HG03457 (cell line): ENCODE data around the gene SRRM5.
"Not testable (repeated sequence)": the region's sequence is repeated elsewhere in the genome, so short reads cannot be mapped to it uniquely, and the experiment has no call there.

Experiments
- ATAC-seq: cut with Tn5 transposase; IDR thresholded peaks from one replicate; pipeline ENCODE4 v1.9.1; 2021; ENCODE audit warnings: moderate number of reproducible peaks; ENCODE audit not compliant: unreplicated experiment

SRRM5 gene

DNA sequence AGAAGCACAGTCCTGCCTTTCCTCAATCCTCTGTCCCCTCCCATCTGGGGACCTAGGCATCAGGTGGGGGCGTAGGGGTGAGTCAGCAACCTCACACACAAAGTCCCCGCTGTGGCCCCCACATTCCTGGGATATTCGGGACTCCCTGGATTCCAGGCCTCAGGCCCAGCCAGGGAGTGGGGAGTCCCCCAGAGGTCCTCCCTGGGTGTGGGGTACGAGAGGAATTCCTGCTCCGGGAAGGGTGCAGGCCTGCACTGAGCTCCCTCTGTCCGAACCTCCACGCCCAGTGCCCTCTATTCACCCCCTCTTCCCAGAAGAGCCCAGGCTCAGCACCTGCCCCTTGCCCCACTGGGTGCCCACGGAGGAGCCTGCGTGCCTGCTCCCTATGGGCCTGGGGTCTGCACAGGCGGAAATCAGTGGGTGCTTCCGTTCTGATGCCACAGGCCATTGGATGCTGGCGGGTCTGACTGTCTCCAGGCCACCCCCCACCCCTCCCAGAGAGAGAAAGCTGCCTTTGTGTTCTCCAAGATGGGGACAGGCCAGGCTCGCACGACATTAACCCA, 24.3 kb downstream of the SRRM5 start:
- ATAC-seq = no peak

DNA sequence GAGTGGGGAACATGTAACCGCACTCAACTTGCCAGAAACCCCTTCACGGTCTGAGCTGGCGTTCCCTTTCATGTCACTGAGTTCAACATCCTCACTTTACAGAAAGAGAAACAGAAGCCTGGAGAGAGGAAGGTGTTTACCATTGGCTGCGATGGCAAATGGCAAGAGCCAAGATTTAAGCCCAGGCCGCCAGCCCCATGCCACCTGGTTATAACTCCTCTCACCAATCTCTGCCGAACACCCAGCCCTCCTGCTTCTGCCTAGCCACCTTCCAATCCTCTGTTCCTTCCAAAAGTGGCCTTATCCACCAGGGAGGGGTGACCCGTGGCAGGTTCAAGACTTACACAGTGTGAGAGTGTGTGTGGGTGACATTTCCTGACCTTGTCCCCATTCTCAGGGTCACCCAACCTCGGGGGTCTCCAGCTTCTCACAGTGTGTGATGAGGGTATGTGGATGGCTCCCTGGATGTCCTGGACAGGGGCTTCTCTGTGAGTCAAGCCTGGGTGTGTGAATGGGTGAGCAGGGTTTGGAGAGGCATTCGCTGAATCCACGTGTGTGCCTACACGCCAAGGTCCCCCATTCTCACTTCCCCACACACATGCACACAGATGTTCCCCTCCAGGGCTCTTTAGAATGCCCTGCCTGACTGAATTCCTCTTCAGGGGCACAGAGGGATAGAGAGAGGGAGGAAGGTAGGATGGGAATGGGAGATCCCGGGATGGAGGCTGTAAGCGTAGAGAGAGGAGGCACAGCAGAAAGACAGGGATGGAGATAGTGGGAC, 26.5 kb downstream of the SRRM5 start:
- ATAC-seq = no peak

DNA sequence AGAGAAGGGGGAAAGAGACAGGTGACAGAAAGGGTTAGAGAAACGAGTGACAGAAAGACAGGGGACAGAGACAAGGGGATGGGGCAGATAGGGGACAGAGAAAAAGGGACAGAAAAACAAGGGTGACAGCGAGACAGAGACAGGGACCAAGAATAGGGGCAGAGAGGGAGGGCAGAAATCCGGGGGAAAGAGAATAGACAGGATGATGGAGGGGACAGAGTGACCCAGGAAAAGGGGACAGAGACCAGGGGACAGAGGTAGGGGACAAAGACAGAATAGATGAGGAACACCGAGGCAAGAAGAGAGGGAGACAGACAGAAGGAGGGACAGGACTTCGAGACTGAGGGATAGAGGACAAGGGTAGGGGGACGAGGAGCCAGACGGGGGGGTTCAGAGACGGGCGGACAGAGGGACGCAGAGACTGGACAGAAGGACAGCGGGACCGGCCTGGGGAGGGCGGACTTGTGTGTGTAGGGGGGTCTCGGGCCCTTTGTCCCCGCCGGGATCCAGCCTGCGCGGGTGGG, 27.2 kb downstream of the SRRM5 start:
- ATAC-seq = no peak

DNA sequence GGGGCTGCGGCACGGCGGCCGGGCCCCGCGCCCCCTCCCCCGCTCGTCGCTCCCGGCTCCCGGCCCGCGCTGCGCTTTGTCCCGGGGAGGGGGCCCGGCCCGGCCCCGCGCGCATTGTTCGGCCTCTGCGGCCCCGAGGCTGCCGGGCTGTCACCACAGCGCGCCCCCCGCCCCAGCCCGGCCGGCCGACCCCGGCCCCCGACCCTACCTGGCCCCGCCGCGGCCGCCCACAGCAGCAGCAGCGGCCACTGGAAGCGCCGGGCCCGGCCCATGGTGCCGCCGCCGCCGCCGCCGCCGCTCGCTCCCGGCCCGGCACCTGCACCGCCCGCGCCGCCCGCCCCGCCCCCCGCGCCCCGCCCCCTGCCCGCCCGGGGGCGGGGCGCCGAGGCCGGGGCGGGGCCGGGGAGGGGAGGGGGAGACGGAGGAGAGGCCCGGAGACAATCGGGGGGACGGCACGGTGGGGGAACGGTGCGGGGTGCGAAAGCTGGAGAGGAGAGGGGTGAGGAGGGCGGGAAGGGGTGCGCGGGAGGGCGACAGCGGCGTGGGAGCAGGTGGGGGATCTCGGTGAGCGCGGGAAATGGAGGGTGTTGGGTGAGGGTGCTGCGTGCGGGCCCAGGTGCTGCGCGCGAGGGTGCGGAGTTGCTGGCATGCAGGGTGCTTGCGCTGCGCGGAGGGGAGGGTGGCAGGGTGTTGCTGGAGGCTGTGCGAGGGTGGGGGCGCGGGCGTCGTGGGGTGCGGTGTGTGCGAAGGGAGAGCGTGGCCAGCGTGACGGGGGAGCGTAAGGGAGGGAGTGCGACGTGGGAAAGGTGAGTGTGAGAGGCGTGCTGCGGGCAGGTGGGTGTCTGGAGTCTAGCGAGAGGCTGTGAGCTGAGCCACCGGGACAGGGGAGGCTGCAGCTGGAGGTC, 27.9 kb downstream of the SRRM5 start, which contains the start of gene CADM4:
Gene CADM4, minus strand, starts transcription at position 332 of the 905 bp plus-strand sequence. Its CDS starts 60 bp downstream, at position 272.
- no peak for ATAC-seq

DNA sequence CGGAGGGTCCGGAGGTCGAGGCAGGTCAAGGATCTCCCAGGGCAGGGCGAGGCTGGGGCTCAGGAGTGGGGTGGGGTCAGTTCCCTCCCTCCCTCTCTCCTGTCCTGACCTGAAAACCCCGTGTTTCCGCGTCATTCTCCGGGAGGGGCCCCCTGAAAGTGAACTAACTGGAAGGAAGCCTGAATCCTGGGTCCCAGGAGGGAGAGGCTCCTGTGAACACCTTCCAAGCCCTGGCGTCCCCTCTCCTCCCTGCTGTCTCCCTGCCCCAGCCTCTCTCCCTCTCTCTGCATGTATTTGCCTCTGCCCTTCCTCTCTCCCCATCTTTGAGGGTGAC, 28.5 kb downstream of the SRRM5 start:
- ATAC-seq = no peak

DNA sequence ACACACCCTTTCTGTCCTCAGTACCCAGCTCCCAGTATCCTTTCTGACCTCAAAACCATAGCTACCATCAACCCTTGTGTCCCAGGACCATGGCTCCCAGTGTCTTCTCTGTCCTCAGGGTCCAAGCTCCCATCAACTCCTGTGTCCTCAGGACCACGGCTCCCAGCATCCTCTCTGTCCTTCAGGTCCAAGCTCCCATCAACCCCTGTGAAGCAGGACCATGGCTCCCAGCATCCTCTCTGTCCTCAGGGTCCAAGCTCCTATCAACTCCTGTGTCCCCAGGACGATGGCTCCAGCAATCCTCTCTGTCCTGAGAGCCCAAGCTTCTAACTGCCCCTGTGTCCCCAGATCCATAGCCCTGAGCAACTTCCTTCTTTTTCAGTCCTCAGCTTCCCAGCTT, 29.4 kb downstream of the SRRM5 start:
- ATAC-seq = no peak

DNA sequence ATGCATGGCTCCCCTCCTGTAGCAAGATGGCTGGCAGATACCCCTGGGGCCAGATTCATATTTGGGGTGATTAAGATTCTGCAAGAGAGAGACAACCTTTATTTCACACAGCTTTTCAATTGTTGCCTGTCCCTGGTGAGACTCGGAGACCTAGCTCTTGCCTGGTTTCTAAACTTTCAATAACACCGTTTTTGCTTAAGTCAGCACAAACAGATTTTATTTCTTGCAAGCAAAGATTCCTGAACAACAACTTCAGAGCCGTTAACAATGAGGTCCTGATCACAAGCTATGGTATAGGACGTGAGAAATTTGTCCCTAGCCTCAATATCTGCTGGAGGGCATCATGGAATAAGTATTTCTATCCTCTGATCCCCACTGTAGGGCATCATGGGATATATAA, 30.6 kb downstream of the SRRM5 start:
- no peak for ATAC-seq

DNA sequence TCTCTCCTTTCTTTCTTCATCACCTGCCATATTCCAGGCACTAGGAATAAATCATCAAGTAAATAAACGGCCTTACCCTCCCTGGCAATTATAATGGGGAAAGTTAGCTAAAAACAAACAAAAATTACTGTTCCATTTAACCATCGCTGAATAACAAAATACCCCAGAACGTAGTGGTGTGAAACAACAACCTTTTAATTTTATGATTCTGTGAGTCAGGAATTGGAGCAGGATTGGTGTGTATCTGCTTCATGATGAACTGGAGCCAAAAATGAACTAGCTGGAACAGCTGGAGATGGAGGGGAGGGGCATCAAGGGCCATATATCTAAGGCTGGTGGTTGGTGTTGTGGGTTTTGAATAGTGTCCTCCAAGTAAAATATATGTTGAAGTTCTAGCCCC, 31.4 kb downstream of the SRRM5 start:
- ATAC-seq = no peak

DNA sequence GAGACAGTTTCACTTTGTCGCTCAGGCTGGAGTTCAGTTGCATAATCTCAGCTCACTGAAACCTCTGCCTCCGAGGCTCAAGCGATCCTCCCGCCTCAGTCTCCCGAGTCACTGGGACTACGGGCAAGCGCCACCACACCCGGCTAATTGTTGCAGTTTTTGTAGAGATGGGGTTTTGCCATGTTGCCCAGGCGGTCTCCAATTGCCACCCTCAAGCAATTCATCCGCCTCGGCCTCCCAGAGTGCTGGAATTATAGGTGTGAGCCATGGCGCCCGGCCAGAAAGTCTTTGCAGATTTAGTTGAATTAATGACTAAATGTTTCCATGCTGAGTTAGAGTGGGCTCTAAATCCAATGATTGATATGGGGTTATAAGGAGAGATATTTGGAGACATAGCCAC, 32.3 kb downstream of the SRRM5 start:
- ATAC-seq = no peak

DNA sequence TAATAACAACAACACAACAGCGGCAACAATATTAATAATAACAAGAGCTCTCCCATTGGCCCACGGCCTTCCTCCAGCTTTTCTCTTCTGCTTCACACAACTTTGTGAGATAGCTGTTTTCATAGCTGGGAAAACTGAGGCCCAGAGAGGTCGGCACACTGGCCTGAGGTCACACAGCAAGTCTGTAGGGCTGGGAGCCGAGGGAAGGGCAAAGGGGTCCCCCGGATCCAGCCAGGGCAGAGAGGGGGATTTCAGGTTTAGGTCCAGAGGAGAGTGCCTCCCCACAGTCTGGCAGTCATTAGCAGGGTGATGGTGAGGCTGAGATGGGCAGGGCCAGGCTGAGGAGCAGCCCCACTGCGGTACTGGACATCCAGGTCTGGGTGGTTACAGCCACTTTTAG, 36.7 kb downstream of the SRRM5 start:
- no peak for ATAC-seq

DNA sequence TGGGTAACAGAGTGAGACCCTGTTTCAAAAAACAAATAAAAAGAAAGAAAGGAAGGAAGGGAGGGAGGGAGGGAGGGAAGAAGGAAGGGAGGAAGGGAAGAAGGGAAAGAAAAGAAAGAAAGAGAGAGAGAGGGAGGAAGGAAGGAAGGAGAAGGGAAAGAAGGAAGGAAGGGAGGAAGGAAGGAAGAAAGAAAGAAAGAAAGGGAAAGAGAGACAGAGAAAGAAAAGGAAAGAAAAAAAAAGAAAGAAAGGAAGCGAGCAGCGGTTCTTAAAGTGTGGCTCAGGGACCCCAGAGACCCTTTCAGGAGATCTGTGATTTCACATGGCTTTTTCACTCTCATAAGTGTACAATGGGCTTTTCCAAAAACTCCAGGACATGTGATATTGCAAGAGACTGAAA, 37.6 kb downstream of the SRRM5 start:
- ATAC-seq = no peak

DNA sequence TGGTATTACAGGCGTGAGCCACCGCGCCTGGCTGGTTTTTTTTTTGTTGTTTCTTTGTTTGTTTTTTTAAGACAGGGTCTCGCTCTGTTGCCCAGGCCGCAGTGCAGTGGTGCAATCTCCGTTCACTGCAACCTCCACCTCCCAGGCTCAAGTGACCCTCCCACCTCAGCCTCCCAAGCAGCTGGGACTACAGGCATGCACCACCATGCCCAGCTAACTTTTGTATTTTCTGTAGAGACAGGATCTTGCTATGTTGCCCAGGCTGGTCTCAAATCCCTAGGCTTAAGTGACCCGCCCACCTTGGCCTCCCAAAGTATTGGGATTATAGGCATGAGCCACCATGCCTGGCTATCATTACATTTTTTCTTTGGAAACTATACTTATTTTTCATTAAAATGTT, 38.4 kb downstream of the SRRM5 start:
- not testable (repeated sequence) for ATAC-seq

DNA sequence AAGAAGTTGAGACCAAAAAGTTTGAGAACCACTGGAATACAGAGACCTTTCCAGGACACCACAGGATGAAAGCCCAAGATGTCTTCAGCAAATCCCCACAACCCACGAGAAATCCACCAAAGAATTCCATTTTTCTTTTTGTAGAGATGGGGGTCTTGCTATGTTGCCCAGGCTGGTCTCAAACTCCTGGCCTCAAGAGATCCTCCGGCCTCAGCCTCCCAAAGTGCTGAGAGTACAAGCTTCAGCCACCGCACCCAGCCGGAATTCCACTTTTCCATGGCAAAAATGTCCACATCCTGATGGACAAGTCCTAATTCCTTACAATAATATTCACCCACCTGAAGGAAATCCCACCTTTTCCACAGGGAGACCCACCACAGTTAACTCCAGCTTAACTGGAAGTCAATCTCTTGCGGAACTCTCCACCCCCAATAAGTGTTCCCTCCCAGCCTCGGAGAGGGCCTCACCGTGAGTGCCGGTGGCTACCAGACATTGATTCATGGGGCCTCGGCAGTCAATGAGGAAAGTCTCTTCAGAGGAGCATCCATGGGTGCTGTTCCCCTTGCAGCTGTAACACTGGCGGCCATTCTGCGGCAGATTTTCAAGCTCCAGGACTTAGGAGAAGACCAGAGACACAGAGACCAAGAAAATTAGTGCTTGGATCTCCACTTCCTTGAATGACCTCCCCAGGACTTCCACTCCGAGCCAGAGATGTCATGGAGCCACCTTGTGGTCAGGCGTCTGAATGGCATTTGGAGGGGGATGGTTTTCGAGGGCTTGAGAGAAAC, 40.1 kb downstream of the SRRM5 start:
- ATAC-seq = no peak

DNA sequence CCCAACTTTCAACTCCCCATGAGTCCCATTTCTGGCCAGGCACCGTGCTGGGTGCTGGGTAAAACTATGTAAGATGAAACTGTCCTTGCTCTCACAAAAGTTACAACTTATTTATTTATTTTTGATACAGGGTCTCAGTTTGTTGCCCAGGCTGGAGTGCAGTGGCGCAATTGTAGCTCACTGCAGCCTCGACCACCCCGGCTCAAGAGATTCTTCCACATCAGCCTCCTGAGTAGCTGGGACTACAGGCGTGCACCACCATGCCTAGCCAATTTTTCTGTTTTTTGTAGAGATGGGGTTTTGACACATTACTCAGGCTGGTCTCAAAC, 40.6 kb downstream of the SRRM5 start:
- ATAC-seq = no peak

DNA sequence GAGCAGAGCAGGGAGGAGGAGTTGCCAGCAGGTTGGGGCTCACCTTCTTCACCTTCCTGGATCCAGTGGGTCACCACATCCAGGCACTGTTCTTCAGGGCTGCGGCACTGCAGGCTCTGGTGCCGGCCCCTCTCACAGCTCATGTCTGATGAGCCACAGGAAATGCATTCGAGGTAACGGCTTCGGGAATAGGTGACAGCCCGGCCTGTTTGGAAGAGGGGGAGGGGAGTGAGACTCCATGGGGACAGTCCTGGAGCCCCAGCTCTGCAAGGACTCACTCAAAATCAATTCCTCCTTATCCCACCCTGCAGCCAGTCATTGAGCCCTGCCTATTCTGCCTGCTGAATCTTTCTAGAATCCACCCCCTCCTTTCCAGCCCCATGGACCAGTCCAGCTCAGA, 44.5 kb downstream of the SRRM5 start:
- no peak for ATAC-seq

DNA sequence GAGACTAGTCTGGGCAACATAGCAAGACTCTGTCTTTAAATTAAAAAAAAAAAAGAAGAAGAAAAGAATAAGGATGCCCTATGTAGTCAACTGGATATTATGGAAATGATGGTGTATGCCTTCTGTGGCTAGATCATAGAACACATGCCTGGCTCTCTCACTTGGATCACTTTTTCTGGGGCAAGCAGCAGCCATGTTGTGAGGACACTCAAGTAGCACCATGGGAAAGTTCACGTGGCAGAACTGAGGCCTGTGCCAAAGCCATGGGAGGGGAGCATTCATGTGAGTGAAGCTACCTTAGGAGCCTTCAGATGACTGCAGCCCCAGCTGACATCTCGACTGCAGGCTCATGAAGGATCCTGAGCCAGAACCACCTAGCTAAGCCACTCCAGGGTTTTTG, 46.1 kb downstream of the SRRM5 start:
- ATAC-seq = no peak

DNA sequence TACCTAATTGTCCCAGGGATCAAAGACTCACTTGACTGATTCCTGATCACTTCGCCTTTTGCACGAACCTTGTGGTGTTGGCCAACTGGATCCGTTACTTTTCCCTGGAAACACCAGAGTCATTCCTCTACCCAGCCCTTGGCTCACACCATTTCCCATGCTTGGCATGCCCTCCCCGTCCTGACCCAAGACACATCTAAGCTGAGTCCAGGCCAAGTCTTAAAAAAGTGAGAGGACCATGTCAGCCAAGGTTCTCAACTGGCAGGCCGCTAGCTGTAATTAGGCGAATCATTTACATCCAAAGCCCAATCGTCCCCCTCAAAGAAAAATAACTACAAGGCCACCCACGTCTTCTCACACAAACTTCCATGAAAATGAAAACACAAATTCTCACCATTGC, 46.6 kb downstream of the SRRM5 start:
- no peak for ATAC-seq

DNA sequence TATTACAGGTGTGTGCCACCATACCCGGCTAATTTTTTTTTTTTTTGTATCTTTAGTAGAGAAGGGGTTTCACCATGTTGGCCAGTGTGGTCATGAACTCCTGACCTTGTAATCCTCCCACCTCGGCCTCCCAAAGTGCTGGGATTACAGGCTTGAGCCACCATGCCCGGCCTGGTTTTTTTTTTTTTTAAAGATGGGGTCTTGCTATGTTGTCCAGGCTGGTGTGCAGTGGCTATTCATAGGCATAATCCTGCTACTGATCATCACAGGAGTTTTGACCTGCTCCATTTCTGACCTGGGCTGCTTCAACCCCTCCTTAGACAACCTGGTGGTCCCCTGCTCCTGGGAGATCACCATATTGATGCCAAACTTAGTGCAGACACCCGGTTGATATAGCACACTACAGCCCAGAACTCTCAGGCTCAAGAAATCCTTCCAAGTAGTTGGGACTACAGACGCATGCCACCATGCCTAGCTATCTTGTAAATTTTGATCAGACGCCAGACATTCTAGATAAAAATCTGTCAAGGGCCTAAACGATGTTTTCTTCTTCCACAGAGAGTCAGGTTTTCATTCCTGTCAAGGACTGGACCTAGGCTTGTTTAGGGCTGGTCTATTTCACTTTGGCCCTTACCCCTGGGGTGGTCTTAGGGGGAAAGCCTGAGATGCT, 48.5 kb downstream of the SRRM5 start:
- no peak for ATAC-seq

DNA sequence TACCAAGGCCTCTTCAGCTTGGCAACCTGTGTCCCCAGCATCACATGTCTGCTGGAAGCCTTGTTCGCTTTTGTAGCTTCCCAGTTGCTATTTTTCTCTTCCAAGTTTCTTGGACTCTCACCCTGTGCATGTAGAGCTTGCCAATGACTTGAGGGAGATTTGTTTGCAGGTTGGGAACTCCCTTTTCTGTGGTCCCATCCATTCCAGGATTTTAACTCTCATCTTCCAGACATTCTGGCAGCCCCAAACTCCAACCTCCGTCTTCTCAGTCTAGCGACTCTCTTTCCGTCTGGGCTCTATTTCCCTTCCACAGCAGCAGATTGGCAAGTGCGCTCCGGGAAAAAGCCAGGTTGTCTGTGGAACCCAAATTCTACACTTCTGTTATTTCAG, 49.1 kb downstream of the SRRM5 start:
- no peak for ATAC-seq

DNA sequence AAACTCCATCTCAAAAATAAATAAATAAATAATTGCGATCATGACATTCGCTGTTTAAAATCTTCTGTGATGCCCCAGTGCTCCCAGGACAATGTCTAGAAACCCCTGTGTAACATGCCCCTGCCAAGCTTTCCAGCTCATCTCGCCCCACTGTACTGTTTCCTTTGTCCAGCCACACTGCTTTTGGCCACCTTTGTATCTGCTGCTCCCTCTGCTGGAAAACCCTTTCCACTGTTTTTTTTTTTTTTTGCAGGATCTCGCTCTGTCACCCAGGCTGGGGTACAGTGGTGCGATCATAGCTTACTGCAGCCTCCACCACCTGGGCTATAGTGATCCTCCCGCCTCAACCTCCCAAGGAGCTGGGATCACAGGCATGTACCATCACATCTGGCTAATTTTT, 50.6 kb downstream of the SRRM5 start:
- ATAC-seq = no peak

DNA sequence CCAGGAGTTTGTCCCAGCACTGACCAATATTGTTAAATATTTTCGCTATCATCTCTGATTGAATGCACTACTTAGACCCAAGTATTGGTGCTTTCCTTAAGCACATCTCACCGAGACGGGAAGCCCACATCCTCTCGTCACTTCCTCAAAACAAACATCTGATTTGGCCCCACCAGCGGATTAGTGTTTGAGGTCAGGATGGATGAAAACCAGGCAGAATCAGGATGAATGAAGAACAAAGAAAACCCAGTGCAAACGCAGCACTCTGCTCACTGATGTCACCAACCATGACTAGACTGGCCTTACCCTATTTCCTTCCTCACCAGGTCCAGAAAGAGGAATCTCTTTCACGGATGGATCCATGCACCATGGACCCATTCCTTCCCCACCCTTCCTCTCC, 52.1 kb downstream of the SRRM5 start:
- no peak for ATAC-seq
